NCI-H2196 treated with DMSO at 0.1 percent for 48 hours (cell line): ENCODE data around the gene CLUH.
A peak's percentile ranks its signal among the peaks of the same experiment; 100 is the strongest.

Experiments used
- DNase-seq: peaks from one replicate; lab custom pipeline; 2025; ENCODE audit not compliant: unreplicated experiment; lab: John Stamatoyannopoulos, UW

The CLUH gene, protein sequence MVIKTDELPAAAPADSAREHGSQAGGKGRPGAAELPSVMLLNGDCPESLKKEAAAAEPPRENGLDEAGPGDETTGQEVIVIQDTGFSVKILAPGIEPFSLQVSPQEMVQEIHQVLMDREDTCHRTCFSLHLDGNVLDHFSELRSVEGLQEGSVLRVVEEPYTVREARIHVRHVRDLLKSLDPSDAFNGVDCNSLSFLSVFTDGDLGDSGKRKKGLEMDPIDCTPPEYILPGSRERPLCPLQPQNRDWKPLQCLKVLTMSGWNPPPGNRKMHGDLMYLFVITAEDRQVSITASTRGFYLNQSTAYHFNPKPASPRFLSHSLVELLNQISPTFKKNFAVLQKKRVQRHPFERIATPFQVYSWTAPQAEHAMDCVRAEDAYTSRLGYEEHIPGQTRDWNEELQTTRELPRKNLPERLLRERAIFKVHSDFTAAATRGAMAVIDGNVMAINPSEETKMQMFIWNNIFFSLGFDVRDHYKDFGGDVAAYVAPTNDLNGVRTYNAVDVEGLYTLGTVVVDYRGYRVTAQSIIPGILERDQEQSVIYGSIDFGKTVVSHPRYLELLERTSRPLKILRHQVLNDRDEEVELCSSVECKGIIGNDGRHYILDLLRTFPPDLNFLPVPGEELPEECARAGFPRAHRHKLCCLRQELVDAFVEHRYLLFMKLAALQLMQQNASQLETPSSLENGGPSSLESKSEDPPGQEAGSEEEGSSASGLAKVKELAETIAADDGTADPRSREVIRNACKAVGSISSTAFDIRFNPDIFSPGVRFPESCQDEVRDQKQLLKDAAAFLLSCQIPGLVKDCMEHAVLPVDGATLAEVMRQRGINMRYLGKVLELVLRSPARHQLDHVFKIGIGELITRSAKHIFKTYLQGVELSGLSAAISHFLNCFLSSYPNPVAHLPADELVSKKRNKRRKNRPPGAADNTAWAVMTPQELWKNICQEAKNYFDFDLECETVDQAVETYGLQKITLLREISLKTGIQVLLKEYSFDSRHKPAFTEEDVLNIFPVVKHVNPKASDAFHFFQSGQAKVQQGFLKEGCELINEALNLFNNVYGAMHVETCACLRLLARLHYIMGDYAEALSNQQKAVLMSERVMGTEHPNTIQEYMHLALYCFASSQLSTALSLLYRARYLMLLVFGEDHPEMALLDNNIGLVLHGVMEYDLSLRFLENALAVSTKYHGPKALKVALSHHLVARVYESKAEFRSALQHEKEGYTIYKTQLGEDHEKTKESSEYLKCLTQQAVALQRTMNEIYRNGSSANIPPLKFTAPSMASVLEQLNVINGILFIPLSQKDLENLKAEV (N-terminal part only)

DNA sequence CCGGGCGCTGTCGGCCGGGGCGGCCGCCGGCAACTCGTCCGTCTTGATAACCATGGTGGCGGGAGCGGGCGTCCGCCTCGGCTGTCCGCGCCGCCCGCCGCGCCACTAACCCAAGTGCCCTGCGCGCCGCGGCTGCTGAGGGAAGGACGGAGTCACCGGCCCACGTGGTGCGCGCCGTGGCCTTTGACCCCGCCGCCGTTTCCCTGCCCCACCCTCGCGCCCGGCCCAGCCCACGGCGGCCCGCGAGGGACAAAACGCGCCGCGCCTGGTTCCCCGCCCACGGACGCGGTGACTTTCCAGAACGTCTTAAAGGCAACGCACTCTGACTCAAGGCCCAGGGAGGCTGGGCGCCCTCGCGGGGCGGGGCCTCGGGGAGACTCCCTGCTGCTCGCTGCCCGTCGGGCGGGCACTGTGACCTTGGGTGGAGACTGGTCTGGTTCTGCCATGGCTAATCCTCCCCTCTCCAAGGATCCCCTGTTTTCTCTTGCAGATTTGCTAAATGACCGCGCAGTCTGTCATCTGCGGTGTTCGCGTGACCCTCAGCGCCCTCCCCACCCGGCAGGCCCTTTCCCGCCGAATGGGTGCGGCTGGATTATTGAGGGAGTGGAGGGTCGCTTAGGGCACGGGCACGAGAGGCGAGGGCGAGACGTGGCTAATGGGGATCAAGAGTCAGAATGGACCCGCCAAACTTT lies at the start of gene CLUH:
CLUH (minus strand) TSS at position 157 of the 692 bp plus-strand sequence; CDS start at position 54, 103 bp downstream.
- DNase-seq, result peak; percentile 49

DNA sequence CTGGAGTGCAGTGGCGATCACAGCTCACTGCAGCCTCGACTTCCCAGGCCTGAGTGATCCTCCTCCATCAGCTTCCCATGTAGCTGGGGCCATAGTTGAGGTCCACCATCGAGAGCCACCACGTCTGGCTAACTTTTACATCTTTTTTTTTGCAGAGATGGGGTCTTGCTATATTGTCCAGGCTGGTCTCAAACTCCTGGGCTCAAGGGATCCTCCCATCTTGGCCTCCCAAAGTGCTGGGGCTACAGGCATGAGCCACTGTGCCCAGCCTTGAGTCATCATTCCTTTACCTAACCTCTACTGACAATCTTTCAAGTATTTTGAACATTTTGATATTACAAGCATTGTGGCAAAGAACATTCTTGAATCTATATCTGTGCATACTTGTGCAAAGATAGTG lies 47.3 kb upstream of the CLUH start:
- DNase-seq, result no peak

DNA sequence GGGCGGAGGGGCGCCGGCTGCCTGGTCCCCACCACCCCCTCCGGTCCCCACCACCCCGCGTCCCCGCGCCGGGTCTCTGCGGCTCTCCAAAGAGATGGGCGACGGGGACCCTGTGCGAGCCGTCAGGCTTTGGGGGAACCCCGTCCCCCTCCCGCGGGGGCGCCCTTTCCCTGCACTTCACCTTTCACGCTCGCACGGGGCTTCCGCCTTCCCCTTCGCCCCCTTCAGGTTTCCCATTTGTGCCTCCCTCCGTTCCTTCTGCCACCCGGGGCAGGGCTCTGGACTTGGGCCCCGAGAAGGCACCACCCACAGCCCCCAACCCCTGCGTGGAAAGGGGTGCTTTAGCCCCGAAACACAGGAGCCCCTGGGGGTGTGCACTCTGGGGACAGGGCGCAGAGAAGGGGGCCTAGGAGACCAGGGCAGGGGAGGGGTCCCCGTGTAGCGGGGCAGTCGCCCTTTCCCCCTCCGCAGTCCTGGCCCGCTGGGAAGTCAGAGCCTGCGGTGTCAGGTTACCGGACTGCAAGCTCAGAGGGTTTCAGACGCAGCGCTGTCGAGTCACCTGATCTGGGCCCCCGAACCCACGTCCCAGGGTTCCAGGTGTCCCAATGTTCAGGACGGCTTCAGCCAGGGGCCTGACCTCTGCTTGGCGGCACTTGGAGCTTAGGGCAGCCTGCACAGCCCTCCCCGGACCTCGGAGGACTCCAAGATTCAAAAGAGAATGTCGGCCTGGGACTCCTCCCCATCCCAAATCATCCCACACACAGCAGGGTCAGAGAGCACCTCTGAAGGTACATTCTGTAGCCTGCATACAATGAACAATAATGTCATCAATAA lies 44.5 kb upstream of the CLUH start:
- DNase-seq, result no peak

DNA sequence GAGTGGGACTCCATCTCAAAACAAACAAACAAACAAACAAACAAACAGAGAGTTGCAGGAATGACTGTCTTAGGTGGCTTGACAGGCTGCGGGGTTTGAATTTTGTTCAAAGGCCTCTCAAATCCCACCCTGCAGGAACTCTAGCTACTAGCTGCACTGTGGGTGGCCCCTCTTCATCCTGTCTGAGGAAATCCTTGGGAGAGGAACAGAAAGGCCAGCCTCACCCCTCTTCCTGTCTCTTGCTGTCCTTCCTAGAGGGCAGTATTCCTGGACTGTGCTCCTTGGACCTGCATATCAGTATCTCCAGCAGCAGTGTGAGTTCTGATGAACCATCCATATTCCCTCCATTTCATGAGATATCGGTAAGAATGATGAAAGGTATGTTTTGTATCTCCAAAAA lies 39.9 kb upstream of the CLUH start:
- DNase-seq, result no peak

DNA sequence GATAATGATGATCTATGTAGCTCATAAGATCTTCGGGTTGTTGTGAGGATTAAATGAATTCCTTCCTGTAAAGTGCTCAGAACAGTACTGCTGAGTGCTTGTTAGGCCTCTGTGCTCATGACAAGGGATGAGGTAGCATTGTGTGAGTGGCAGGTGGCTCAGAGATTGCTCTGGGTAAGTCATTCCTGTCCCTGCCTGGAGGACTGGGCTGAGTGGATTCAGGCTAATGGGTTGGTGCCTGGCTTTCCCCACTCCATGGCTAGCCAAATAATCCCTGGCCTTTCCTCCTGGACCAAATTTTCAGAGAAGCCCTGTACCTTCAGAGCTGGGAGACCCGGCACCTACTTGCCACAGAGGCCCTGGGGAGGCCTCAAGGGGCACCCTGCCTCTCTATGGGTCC lies 39.2 kb upstream of the CLUH start:
- no peak for DNase-seq

DNA sequence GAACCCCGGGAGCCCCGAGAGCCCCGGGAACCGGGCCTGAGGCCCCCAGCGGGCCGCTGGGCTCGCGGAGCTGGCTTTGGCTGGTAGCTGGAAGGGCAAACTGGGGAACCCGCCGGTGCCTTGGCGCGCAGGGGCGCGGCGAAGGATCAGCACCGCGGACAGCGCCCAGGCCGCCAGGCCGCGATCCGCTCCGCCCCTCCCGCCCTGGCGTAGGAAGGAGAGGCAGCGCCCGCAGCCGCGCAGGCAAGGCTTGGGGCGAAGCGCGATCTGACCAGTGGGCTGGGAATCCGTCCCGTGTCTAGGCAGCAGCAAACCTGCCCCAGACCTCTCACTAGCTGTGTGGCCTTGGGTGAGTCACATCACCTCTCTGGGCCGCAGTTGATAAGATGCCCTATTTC lies 38.2 kb upstream of the CLUH start:
- DNase-seq, result peak; percentile 11

DNA sequence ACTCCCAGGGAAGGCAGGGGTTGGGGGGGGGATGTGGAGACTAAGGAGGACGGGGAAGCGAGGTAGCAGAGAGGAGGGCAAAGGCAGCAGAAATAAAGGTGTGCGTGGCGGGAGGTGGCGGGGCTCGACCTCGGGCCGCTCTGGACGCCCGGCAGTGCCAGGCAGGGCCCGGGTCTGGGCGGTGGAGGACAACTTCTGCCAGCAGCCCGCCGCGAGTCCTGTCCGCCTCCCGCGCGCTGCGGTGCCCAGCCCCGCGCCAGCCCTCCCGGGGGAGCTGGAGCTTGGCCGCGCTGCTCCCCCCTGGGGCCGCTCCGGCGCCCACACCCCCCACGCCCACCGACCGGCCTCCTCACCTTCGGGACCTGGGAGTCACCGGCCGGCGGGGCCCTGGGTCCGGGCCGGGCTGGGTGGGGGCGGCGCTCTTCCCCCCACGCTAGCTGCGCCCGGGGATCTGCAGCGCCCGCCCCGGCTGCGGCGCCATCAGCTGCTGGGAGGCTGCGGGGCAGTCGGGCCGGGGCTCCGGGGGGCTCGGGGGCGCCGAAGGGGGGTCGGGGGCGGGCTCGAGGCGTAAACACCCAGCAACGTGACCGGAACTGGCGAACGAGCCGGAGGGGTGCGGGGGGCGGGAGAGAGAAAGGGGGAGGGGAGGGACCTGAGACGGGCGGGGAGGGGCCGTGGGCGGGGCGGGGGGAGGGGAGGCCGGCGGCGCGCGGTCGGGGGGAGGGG lies 37.7 kb upstream of the CLUH start, which contains the start of gene CCDC92B:
CCDC92B (minus strand) TSS at position 595 of the 726 bp plus-strand sequence. CDS start 14,507 bp downstream, outside the sequence.
- DNase-seq, result peak; percentile 11

DNA sequence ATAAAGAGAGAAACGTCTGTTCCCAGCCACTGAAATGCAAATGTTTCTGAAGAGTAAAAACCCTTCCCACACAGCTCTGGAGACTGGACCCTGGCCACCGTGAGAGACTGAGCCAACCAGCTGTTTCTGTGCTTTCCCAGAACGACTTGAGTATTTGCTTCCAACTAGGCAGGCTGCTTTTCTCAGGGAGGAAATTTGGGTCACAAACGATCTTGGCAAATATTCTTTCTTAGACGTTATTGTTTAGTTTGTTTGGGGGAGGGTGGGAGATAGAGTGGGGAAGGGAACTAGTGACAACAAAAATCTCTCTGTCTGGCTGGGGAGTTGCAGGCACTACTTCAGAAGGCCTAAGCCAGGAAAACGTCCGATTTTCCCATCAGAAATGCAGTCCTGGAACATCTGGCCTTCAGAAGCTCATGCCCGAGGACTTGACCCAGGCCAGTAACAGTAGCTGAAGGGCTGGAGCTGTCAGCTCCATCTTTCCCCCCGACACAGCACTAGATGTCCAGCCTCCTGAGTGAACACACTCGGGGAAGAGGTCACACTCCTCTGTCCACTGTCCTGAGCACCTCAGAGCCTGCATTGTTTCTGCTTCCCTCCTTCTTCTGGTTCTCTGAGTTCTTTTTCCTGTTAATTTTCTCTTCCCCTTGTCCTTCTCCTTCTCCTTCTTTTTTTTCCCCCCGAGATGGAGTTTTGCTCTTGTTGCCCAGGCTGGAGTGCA lies 33.9 kb upstream of the CLUH start:
- no peak for DNase-seq

DNA sequence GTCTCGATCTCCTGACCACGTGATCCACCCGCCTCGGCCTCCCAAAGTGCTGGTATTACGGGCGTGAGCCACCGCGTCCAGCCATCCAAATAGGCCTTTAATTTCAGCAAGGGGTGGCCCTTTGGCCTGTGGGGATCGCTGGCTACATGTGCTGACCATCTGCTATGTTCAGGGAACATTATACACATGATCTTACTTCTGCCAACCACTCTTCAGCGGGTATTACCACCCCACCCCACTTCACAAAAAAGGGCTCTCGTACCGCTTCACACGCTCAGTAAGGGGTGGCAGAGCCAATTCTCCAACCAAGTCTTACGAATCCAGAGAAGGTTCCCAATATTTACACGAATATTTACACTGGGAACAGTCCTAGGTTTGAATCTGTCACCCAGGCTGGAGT lies 26.1 kb upstream of the CLUH start:
- DNase-seq, result no peak

DNA sequence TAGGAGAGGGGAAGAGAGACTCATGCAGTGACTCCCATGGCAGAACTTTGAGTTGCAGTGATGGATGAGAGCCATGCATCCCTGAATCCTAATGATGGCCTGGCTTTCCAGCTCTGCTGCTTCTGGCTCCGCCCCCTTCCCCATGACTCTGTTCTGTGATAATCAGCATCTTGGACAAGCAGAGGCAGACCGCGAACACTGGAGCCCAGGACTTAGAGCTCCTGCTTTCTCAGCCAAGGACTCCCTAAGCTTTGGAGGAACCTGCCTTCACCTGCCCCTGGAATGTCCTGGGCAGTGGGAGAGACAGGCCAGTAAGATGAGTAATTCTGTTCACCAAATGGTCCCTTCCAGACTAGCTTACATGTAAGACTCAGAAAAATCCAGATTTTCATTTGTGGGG lies 25.4 kb upstream of the CLUH start:
- DNase-seq, result no peak

DNA sequence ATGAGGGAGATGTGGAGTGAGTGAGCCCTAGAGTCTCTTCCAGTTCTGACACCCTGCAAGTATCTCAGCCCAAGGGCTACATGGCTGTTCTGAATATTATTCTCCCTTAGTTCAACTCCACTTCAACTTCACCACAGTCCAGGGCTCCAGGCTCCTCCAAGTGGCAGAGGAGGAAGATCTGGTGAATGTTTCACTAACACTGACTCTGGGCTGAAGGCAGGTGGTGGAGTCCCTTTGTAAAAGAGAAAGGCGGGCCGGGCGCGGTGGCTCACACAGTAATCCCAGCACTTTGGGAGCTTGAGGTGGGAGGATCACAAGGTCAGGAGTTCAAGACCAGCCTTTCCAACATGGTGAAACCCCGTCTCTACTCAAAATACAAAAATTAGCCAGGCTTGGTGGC lies 24.3 kb upstream of the CLUH start:
- no peak for DNase-seq

DNA sequence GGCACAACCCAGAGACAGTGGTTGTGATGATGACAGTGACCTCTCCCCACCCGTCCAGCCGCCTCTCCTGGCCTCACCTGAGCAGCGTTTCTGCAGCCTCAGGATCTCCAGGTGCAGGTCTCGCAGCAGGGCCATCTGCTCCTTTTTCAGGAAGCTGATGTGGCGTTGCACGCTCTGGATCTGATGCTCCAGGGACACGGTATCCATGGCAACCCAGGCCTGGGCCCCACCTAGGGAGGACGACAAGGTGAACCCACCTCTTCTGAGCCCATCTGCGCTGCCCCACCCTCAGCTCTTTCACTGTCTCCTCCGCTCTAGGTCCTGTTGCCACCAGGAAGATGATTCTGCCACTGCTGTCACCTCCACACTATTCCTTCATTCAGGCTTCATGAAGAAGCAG lies 23.4 kb upstream of the CLUH start:
- DNase-seq, result no peak

DNA sequence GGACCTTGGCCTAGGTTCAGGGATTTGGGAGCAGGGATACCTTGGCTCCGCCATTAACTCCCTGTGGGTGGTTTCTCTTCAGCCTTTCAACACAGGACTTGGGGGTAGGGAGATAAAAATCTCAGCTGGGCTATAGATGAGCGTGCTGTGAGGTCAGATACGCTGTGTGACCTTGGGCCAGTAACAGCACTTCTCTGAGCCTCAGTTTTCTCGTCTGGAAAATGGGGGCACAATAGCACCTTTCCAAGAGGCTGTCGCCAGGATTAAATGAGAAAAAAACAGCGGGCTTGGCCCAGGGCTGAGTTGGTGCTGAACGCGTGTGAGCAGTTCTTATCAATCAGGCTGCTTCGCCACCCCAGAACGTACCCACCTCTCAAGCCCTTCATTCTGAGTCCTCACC lies 20.2 kb upstream of the CLUH start:
- DNase-seq, result no peak

DNA sequence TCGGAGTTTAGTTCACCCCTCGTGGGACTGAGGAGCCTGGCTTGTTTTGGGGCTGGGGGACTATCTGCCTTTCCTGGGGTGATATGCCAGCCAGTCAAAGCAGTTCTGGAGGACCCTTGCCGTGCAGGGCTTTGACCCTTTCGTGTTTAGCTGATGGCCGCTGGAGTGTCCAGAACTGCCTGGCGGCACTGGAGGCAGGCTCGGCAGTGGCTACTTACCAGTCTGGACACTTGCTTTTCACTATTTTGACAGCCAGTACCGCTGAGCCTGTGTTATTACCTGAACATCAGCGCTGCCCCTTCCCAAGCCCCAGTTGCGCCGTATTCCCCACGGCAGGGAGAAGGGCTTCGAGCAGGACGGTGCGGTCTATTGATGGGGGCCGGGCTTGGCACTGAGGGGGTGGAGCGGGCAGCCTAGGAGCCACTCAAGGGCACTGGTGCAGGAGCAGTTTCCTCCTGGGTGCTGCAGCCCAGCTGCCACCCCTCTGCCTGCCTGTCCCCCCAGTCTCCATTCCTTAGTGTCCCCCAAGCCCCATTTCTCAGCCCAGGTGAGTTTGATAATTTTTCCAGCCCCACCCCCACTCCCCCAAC lies 19.3 kb upstream of the CLUH start:
- no peak for DNase-seq

DNA sequence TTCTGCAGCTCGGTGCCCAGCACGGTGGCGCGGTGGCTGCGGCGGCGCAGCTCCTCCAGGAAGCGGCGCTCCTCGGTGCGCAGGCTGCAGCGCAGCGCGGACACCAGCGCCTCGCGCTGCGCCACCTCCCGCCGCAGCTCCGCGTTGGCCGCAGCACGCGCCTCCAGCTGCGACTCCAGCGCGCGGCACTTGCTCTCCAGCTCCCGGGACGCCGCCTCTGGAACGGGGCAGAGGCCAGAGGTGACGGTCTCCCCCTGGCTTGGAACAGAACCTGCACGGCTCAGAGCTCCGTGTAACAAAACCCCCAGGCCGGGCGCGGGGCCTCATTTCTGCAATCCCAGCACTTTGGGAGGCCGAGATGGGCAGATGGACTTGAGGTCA lies 13.2 kb upstream of the CLUH start:
- DNase-seq, result no peak

DNA sequence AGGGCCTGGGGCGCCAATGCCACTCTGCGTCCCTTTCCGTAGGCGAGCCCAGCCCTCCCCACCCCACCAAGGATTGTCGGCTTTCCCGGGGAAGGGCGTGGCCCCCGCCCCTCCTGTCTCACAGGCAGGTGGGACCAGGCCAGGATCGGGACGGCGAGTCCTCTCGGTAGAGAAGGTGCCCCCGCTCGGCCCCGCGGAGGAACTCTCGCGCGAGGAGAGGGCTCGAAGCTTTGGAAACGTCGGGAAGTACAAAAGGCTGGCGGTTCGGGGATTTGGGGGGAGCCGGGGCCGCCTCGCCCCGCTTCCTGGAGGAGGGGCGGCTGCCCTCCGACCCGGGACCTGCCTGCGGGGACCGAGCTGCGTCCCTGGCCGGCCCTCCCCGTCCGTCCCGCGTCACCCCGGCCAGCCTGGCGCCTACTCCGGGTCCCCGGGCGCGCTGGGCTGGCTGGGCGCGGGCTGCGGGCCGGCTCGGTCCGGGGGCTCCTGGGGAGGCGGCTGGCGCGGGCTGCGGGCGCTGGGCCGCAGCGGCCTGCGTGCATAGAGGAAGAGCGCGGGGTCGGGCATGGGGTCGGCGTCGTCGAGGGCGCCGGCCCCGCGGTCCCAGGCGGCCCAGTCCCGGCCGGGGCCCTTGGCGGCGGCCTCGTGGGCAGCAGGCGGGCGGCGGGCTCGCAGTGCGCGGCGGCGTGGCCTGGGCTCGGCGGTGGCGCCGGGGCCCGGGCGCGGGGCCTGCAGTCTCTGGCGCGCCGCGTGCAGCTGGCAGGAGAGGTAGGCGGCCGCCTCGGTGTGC lies 12.6 kb upstream of the CLUH start:
- DNase-seq, result no peak

DNA sequence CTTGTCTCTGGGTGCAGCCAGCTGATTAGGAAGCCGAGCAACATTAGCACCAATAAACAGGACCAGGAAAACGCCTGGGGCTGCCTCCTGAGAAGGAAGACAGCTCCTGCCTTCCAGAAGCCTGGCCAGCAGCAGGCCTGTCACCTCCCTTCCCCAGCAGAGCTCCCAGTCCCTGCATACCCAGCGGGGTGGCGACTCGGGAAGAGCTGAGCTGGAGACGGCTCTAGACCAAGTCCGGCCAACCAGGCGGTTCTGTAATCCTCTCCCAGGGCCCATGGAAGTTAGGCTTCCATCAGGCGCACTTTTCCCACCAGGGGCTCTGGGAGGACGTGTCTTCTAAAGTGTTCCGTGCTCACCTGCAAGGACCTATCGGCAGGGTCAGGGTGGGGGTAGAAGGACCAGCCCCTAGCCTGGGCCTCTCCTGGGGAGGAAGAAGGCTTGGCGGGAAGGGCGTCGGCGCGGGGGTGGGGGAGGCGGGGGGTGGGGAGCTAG lies 12.0 kb upstream of the CLUH start:
- no peak for DNase-seq
